Body of pancreas (tissue), 4 donors: ENCODE data around the gene KIF25. TPM values are rescaled to one million over a fixed set of nuclear protein-coding genes. Genes with fewer than 3 reads are reported as not detected.

ENCODE experiments used
- ATAC-seq: fragments of 150-250 bp; one replicate; pipeline ENCODE4 v1.9.1; 2016
- DNase-seq, 4 donors: peaks; one replicate each; pipeline ENCODE4 v3.0.0-alpha.2; 2019
- H3K27ac ChIP-seq, 4 donors: fragments of 200-600 bp; sonication (generic); 1 replicate in 3 of 4; 2 replicates in 1 of 4; pipeline versions ENCODE4 v1.5.1 to v1.6.1; 2016 to 2019; ENCODE audit warnings: mild to moderate bottlenecking in 1 of 4, mixed read lengths in 1 of 4, moderate library complexity in 1 of 4
- H3K27me3 ChIP-seq, 2 donors: fragments of 200-600 bp; sonication (generic); one replicate each; pipeline ENCODE4 v1.6.0; 2016; ENCODE audit warnings: mild to moderate bottlenecking in 1 of 2
- H3K36me3 ChIP-seq, 2 donors: fragments of 200-600 bp; sonication (generic); replicated peaks in 1 of 2; 2 replicates each; pipeline ENCODE4 v1.5.1; 2016; ENCODE audit warnings: low read depth in 2 of 2; ENCODE audit not compliant: insufficient read depth in 1 of 2
- H3K4me1 ChIP-seq: fragments of 200-600 bp; sonication (generic); one replicate; pipeline ENCODE4 v1.6.0; 2016
- H3K4me3 ChIP-seq, 2 donors: fragments of 200-600 bp; sonication (generic); 1 replicate in 1 of 2; 2 replicates in 1 of 2; pipeline ENCODE4 v1.5.1; 2016 to 2019
- H3K9me3 ChIP-seq, 3 donors: fragments of 200-600 bp; sonication (generic); 1 replicate in 2 of 3; 2 replicates in 1 of 3; pipeline ENCODE4 v1.5.1; 2016
- POLR2A ChIP-seq, 3 donors: fragments of 450-650 bp; IDR thresholded peaks; one replicate each; pipeline ENCODE4 v1.6.1; 2016; ENCODE audit warnings: antibody characterized with exemption in 3 of 3, mild to moderate bottlenecking in 2 of 3
- WGBS, 2 donors: methylation state at CpG; one replicate each; pipeline ENCODE4 v1.1.5; 2017; 5-methylcytosine and 5-hydroxymethylcytosine counted together
- intact Hi-C: fragments of 100-400 bp; cut with DNase I; formaldehyde crosslinking; loops from one replicate; pipeline ENCODE4 v1.15.1; 2023
- total RNA-seq, 2 donors: library from RNA; depleted of rRNA; stranded (reverse); fragments of >200 nt; gene quantifications; one replicate each; pipeline ENCODE4 v1.1.0, GENCODE V29; 2016
- TF ChIP-seq, protein P1 (sequence below), 7 experiments: fragments of 450-650 bp in 4 of 7; fragments of 200-600 bp in 3 of 7; sonication (generic) in 3 of 7; IDR thresholded peaks; one replicate each; pipeline ENCODE4 v1.5.1; 2016 to 2019; ENCODE audit warnings: antibody characterized with exemption in 7 of 7

The KIF25 gene, protein sequence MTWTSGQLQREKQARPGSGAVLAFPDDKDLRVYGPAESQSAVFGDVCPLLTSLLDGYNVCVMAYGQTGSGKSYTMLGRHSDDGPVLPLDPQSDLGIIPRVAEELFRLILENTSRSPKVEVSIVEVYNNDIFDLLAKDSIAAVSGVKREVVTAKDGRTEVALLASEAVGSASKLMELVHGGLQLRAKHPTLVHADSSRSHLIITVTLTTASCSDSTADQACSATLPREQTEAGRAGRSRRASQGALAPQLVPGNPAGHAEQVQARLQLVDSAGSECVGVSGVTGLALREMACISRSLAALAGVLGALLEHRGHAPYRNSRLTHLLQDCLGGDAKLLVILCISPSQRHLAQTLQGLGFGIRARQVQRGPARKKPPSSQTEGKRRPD
- 1 to 10 TPM in 1 of 2 donors, not detected in 1; 1.8 TPM for total RNA-seq

DNA sequence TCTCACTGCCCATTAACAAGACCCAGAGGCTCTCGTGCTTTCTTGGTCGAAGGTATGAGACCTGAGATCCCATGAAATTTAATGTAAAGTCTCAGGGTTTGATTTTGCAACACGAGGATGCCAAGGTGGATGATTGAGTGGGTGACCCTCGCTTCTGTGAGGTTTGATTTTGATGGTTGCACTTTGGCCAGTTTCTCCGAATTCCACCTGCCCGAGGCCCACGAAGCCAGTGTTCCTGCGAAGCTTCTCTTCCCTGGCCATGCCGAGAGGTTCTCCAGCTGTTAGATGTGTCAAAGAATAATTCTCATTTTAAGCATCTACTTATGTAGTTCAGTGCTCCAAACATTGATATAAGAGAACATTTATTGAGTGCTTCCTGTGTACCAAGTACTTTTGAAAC, at the start of gene KIF25:
KIF25 (plus strand) TSS at position 30 of the 400 bp plus-strand sequence. CDS start 31,915 bp downstream, outside the sequence.
- H3K27me3 ChIP-seq = no peaks in the 10 kb centered on the region
- 51 to 67% methylated on average over 9 of the region's 9 CpGs for WGBS, 2 donors
- no peaks in the 10 kb centered on the region for H3K4me1 ChIP-seq
- TF ChIP-seq, protein P1, sequence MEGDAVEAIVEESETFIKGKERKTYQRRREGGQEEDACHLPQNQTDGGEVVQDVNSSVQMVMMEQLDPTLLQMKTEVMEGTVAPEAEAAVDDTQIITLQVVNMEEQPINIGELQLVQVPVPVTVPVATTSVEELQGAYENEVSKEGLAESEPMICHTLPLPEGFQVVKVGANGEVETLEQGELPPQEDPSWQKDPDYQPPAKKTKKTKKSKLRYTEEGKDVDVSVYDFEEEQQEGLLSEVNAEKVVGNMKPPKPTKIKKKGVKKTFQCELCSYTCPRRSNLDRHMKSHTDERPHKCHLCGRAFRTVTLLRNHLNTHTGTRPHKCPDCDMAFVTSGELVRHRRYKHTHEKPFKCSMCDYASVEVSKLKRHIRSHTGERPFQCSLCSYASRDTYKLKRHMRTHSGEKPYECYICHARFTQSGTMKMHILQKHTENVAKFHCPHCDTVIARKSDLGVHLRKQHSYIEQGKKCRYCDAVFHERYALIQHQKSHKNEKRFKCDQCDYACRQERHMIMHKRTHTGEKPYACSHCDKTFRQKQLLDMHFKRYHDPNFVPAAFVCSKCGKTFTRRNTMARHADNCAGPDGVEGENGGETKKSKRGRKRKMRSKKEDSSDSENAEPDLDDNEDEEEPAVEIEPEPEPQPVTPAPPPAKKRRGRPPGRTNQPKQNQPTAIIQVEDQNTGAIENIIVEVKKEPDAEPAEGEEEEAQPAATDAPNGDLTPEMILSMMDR (IDR thresholded peaks at IDR 0.05) = no peak
- TF ChIP-seq POLR2A (IDR thresholded peaks at IDR 0.05) = no peak
- DNase-seq = no peak
- no peaks in the 10 kb centered on the region for H3K36me3 ChIP-seq
- H3K9me3 ChIP-seq = no peaks in the 10 kb centered on the region
- ATAC-seq = no peak
- no peak within 1 kb of the TSS for H3K27ac ChIP-seq
- no peak within 1 kb of the TSS for H3K4me3 ChIP-seq
- intact Hi-C loops = no loop called here

DNA sequence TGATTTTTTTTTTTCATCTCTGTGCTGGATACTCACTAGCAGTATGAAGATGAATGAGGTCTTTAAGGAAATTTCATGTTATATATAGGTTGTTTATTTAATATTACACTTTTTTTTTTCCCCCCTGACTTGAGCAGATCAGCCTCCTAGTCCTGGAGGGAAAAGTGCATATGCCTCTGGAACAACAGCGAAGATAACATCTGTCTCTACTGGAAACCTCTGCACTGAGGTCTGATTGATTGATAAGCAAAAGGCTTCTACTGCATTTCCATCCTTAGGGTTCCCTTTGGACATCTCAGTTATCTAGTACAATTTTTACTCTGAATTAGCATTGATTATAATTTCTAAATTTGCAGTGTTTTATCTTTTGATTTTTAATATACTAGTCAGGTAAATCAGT, 49.8 kb upstream of the KIF25 start:
- 87 to 100% methylated on average over 1 of the region's 1 CpG for WGBS, 2 donors
- ATAC-seq = no peak
- Histone ChIP-seq H3K9me3 (no peaks in the 10 kb centered on the region), H3K4me1 (no peaks in the 10 kb centered on the region), H3K27ac (no peak overlapping the region), H3K4me3 (no peak overlapping the region), H3K36me3 (peaks cover 15 to 44% of the 10 kb centered on the region in 2 donors), H3K27me3 (no peaks in the 10 kb centered on the region)
- intact Hi-C loops = no loop called here
- TF ChIP-seq, protein P1 (IDR thresholded peaks at IDR 0.05) = no peak
- no peak for TF ChIP-seq POLR2A (IDR thresholded peaks at IDR 0.05)
- no peak for DNase-seq

DNA sequence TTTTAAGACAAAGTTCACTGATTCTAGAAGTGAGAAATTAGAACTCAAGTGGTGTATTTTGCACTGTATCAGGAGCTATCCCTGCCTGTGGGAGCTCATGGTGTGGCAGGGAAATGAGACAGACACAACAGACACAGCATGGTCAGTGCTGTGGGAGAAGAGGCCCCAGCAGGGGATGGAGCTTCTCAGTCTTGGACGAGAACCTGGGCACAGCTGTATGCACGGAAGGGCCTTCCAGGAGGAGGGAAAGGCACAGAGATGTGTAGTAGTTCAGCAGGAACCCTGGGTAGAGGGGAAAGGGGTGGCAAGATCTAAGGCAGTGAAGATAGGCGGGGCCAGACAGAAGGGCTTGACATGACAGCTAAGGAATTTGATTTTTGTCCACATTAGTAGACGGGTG, 48.8 kb upstream of the KIF25 start:
- H3K27ac ChIP-seq = no peak overlapping the region
- intact Hi-C loops = no loop called here
- TF ChIP-seq POLR2A (IDR thresholded peaks at IDR 0.05) = no peak
- TF ChIP-seq, protein P1 (IDR thresholded peaks at IDR 0.05) = no peak
- 83 to 90% methylated on average over 4 of the region's 4 CpGs for WGBS, 2 donors
- DNase-seq = no peak
- no peak for ATAC-seq
- no peaks in the 10 kb centered on the region for H3K27me3 ChIP-seq
- no peaks in the 10 kb centered on the region for H3K4me1 ChIP-seq
- H3K9me3 ChIP-seq = no peaks in the 10 kb centered on the region
- peaks cover 15 to 42% of the 10 kb centered on the region in 2 donors for H3K36me3 ChIP-seq
- no peak overlapping the region for H3K4me3 ChIP-seq

DNA sequence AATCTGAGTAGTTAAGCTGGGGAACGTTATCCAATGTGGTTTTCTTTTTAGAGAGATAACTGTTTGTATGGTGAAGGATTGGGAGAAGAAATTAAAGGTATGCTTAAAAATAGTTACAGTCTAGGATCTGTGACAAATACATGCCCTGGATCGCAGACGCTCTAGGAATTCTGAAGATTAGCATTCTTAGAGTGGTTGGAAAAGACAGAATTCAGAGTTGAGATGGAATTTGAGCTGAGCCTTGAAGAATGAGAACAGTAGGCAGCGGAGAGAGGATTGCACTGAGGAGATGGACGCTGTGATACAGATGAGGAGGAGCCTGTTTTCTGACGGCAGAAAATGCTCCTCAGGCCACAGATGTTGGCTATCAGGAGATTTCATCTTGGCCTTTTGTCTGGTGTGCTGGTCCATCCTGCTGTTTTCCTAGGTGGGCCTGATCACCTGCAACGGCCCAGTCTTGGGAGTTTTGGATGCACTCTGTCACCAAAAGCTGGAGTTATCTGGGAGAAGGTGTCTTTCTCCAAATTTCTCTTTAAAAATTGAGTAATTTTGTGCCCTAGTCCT, 48.3 kb upstream of the KIF25 start:
- intact Hi-C loops = no loop called here
- no peak overlapping the region for H3K27ac ChIP-seq
- DNase-seq (no peak), ATAC-seq (no peak)
- H3K4me1 ChIP-seq = no peaks in the 10 kb centered on the region
- H3K9me3 ChIP-seq = no peaks in the 10 kb centered on the region
- WGBS, 2 donors = 87% methylated on average over 7 of the region's 7 CpGs
- peaks cover 15 to 38% of the 10 kb centered on the region in 2 donors for H3K36me3 ChIP-seq
- no peak overlapping the region for H3K4me3 ChIP-seq
- no peaks in the 10 kb centered on the region for H3K27me3 ChIP-seq
- TF ChIP-seq, protein P1 (IDR thresholded peaks at IDR 0.05) = no peak
- no peak for TF ChIP-seq POLR2A (IDR thresholded peaks at IDR 0.05)
